Vagina (tissue), 2 donors: ENCODE results near the gene MARK1. TPM values are rescaled to one million over a fixed set of nuclear protein-coding genes. Genes with fewer than 3 reads are reported as not detected.
A peak's percentile ranks its signal among the peaks of the same experiment; 100 is the strongest.

Experiments used
- DNase-seq, 2 donors: peaks; one replicate each; pipeline ENCODE4 v3.0.0-alpha.2; 2017; ENCODE audit errors: extremely low spot score in 2 of 2
- H3K27ac ChIP-seq: fragments of 200-600 bp; sonication (generic); one replicate; pipeline ENCODE4 v1.5.1; 2019
- H3K27me3 ChIP-seq: fragments of 200-600 bp; sonication (generic); one replicate; pipeline ENCODE4 v1.5.1; 2019
- H3K36me3 ChIP-seq, 2 donors: fragments of 200-600 bp; sonication (generic); one replicate each; pipeline ENCODE4 v1.5.1; 2017 to 2019
- H3K4me1 ChIP-seq: fragments of 200-600 bp; sonication (generic); one replicate; pipeline ENCODE4 v1.5.1; 2019
- H3K4me3 ChIP-seq, 2 donors: fragments of 200-600 bp; sonication (generic); 1 replicate in 1 of 2; 2 replicates in 1 of 2; pipeline ENCODE4 v1.5.1; 2016 to 2019
- H3K9me3 ChIP-seq: fragments of 200-600 bp; sonication (generic); one replicate; pipeline ENCODE4 v1.5.1; 2019
- POLR2A ChIP-seq, 2 donors: fragments of 450-650 bp; IDR thresholded peaks; one replicate each; pipeline ENCODE4 v1.6.1; 2017; ENCODE audit warnings: antibody characterized with exemption in 2 of 2, mild to moderate bottlenecking in 2 of 2, moderate library complexity in 2 of 2
- POLR2AphosphoS5 ChIP-seq, 2 donors: sonication (generic); formaldehyde crosslinking; IDR thresholded peaks; one replicate each; pipeline ENCODE4 v1.9.0; 2017; ENCODE audit warnings: antibody characterized with exemption in 2 of 2, mild to moderate bottlenecking in 2 of 2, low read depth in 1 of 2; ENCODE audit not compliant: insufficient read depth in 1 of 2
- intact Hi-C: fragments of 100-400 bp; cut with DNase I; formaldehyde crosslinking; loops from one replicate; pipeline ENCODE4 v1.15.1; 2023
- total RNA-seq: library from RNA; depleted of rRNA; stranded (reverse); fragments of >200 nt; gene quantifications from one replicate; pipeline ENCODE4 v1.2.3, GENCODE V29; 2016
- TF ChIP-seq, protein P1 (sequence below), 3 experiments: fragments of 450-650 bp in 2 of 3; fragments of 200-600 bp in 1 of 3; sonication (generic) in 1 of 3; IDR thresholded peaks; one replicate each; pipeline ENCODE4 v1.5.1; 2017 to 2019; ENCODE audit warnings: antibody characterized with exemption in 3 of 3, mild to moderate bottlenecking in 2 of 3, moderate library complexity in 2 of 3

The MARK1 gene
- total RNA-seq, 1 donor from 2014 or later = 13.0 TPM

DNA sequence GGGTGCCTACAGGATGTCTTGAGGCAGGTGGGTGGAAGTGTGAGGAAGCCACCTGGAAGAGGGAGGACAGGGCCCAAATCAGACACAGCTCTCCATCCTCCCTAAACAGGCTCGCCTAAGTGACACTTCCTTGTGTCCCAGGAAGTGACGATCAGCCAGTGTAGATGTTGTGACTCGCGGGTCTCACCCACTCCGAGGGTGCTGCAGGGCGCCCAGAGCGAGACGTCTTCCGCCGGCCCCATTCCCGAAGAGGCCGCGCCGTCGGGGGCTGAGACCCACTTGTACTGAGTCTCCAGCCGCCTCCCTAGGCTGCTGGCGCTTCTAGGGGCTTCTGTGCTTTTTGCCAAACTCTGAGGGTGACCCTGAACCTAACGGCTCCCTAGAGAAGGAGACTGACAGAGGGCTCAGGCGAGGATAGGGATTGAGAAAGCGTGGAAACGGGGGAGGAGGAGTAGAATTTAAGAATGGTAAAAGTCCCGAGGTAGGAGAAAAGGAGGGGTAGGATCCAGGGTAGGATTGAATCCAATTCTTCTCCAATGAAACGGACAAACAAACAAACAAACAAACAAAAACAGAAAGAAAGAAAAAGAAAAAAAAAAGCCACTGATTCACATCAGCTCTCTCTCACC lies 543 bp upstream of the MARK1 start:
- intact Hi-C loops = no loop called here
- H3K9me3 ChIP-seq = no peaks in the 10 kb centered on the region
- no peaks in the 10 kb centered on the region for H3K36me3 ChIP-seq
- TF ChIP-seq POLR2AphosphoS5 (IDR thresholded peaks at IDR 0.05; ENCODE audit: insufficient read depth in 1 of 2, low read depth in 1 of 2) = peak in 1 of 2 donors; percentile 81
- TF ChIP-seq POLR2A (IDR thresholded peaks at IDR 0.05) = no peak
- H3K4me3 ChIP-seq = peak overlapping the region; percentile 71 to 88
- H3K27me3 ChIP-seq = no peaks in the 10 kb centered on the region
- peaks cover 28% of the 10 kb centered on the region for H3K4me1 ChIP-seq
- no peak for DNase-seq
- H3K27ac ChIP-seq = peak overlapping the region; percentile 86

DNA sequence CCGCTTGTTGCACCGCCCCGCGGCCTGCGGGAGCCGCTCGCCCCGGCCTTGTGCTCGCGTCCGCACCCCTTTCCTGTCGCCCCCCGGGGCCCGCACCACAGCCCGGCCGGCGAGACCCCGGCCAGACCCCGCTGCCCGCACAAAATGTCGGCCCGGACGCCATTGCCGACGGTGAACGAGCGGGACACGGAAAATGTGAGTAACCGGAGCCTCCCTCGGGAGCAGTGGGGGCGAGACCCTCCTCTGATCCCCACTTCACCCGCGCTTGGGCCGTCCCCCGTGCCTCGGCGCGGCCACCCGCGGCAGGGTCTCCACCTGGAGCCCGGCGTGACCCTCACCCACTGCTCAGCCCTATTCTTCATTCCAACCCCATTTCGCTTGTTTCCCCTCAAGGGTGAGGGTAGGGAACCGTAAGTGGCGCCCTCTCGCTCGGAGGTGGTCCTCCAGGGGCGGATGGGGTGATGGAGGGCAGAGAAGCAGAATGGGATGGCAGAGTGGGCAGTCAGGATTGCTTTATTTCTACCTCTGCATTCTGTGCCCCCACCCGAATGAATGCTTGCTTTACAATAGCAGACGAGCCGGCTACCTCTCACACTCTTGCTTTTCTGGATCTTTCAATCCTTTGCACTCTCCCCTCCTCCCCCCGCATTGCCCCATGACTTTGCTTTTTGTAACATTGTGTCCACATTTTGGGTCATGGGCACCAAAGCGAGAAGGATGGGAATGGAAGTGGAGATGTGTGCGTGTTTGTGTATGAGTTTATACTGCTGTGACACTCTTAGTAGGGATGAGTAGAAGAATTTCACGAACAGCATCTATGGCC lies 954 bp downstream of the MARK1 start:
- intact Hi-C loops = no loop called here
- no peaks in the 10 kb centered on the region for H3K36me3 ChIP-seq
- TF ChIP-seq, protein P1, sequence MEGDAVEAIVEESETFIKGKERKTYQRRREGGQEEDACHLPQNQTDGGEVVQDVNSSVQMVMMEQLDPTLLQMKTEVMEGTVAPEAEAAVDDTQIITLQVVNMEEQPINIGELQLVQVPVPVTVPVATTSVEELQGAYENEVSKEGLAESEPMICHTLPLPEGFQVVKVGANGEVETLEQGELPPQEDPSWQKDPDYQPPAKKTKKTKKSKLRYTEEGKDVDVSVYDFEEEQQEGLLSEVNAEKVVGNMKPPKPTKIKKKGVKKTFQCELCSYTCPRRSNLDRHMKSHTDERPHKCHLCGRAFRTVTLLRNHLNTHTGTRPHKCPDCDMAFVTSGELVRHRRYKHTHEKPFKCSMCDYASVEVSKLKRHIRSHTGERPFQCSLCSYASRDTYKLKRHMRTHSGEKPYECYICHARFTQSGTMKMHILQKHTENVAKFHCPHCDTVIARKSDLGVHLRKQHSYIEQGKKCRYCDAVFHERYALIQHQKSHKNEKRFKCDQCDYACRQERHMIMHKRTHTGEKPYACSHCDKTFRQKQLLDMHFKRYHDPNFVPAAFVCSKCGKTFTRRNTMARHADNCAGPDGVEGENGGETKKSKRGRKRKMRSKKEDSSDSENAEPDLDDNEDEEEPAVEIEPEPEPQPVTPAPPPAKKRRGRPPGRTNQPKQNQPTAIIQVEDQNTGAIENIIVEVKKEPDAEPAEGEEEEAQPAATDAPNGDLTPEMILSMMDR (IDR thresholded peaks at IDR 0.05) = no peak
- peak in 1 of 2 donors; percentile 47 for TF ChIP-seq POLR2AphosphoS5 (IDR thresholded peaks at IDR 0.05; ENCODE audit: insufficient read depth in 1 of 2, low read depth in 1 of 2)
- no peaks in the 10 kb centered on the region for H3K9me3 ChIP-seq
- DNase-seq = no peak
- peak overlapping the region; percentile 71 to 88 for H3K4me3 ChIP-seq
- peaks cover 28% of the 10 kb centered on the region for H3K4me1 ChIP-seq
- H3K27me3 ChIP-seq = no peaks in the 10 kb centered on the region
- peak overlapping the region; percentile 86 for H3K27ac ChIP-seq

DNA sequence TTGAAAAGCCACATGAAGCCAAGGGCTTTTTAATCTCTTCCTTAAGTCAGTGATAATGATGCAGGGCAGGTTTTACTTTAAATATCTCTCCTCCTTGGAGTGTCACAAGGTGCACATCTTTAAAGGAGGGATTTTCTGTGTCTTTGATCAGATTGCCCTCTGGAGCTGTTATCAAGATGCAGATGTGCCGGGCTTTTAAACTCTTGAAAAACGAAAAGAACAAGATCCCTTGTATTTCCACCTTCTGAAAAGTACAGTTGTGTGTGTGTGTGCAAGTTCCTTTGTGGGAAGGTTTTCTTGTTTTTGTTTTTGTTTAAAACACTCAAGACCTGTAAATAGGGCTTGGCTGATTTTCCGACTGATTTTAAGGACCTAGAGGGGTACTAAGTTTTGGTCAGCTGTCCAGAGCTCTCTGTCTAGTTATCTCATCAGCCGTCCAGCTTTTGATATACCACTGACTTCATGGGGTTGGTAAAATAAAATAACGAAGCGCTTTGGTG lies 1.6 kb downstream of the MARK1 start:
- Histone ChIP-seq H3K9me3 (no peaks in the 10 kb centered on the region), H3K27ac (peak overlapping the region; percentile 86), H3K27me3 (no peaks in the 10 kb centered on the region), H3K4me3 (peak overlapping the region; percentile 71 to 88), H3K36me3 (no peaks in the 10 kb centered on the region), H3K4me1 (peaks cover 28% of the 10 kb centered on the region)
- intact Hi-C loops = no loop called here
- no peak for DNase-seq
- TF ChIP-seq, protein P1 (IDR thresholded peaks at IDR 0.05) = no peak
- TF ChIP-seq POLR2A (IDR thresholded peaks at IDR 0.05) (no peak), POLR2AphosphoS5 (IDR thresholded peaks at IDR 0.05; ENCODE audit: insufficient read depth in 1 of 2, low read depth in 1 of 2) (no peak)

DNA sequence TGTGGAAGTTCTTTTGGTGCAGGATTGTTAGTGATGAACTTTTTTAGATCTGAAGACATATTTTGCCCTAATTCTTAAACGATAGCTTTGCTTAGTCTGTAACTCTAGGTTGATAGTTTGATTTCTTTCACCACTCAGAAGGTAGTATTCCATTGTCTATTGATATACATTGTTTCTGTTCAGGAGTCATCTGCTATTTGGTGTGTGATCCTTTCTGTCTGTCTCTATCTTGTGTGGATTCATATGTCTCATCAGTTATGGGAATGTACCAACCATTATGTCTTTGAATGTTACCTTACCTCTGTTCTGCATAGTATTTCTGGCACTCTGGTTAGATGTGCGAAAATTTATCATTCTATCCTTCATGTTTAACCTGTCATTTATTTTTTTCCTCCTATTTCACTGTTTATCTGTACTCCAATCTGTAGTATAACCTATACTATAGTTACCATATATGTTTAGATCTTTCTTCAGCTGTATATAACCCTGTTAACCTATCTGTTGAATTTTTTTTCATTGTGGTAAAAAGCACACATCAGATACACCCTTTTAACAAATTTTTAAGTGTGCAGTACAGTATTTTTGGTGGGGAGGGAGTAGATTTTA lies 5.7 kb downstream of the MARK1 start:
- Histone ChIP-seq H3K4me1 (peaks cover 18% of the 10 kb centered on the region), H3K36me3 (no peaks in the 10 kb centered on the region), H3K9me3 (no peaks in the 10 kb centered on the region), H3K4me3 (no peak overlapping the region), H3K27ac (no peak overlapping the region), H3K27me3 (no peaks in the 10 kb centered on the region)
- intact Hi-C loops = no loop called here
- TF ChIP-seq POLR2AphosphoS5 (IDR thresholded peaks at IDR 0.05; ENCODE audit: insufficient read depth in 1 of 2, low read depth in 1 of 2) (no peak), POLR2A (IDR thresholded peaks at IDR 0.05) (no peak)
- TF ChIP-seq, protein P1 (IDR thresholded peaks at IDR 0.05) = no peak
- DNase-seq = no peak

DNA sequence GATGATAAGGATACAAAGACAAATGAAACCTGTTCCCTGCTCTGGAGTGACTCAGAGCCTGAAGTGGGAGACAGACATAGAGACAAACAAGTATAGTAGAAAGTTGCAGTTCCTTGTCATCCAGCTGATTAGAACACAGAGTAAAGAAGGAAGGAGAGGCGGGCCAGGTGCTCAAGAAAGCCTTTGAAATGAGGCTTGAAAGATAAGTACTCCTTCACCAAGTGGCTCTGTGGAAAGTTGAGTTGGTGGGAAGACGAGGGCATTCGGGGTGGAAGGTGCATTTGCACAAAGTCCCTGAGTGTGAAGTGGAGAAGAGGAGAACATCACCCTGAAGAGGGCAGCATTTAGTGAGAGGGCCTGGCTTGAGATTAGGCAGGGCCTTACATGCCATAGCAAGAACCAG lies 17.0 kb downstream of the MARK1 start:
- no peaks in the 10 kb centered on the region for H3K4me1 ChIP-seq
- no peak for DNase-seq
- H3K4me3 ChIP-seq = no peak overlapping the region
- TF ChIP-seq, protein P1 (IDR thresholded peaks at IDR 0.05) = no peak
- TF ChIP-seq POLR2AphosphoS5 (IDR thresholded peaks at IDR 0.05; ENCODE audit: insufficient read depth in 1 of 2, low read depth in 1 of 2) (no peak), POLR2A (IDR thresholded peaks at IDR 0.05) (no peak)
- intact Hi-C loops = no loop called here
- H3K27ac ChIP-seq = no peak overlapping the region
- H3K9me3 ChIP-seq = no peaks in the 10 kb centered on the region
- H3K27me3 ChIP-seq = no peaks in the 10 kb centered on the region
- no peaks in the 10 kb centered on the region for H3K36me3 ChIP-seq
